NCI-H1105 (cell line): ENCODE measurements around the gene EVA1C.
A peak's percentile ranks its signal among the peaks of the same experiment; 100 is the strongest.
"Not testable (repeated sequence)": the region's sequence is repeated elsewhere in the genome, so short reads cannot be mapped to it uniquely, and the experiment has no call there.

Experiments
- DNase-seq: peaks from one replicate; lab custom pipeline; 2025; lab: John Stamatoyannopoulos, UW

EVA1C gene

GRCh38 chr21:32390537-32391224 lies 21.8 kb upstream of the EVA1C start:
- DNase-seq: not testable (repeated sequence)

GRCh38 chr21:32391755-32392154 lies 20.8 kb upstream of the EVA1C start:
- DNase-seq: no peak

GRCh38 chr21:32392299-32392879 lies 20.1 kb upstream of the EVA1C start:
- DNase-seq: no peak

GRCh38 chr21:32392880-32393676 lies 19.4 kb upstream of the EVA1C start, which contains the start of gene URB1:
Gene URB1 (minus strand): TSS chr21:32393012. CDS start chr21:32392910, 102 bp downstream.
- peak; percentile 83 for DNase-seq

- DNase-seq: no peak
Observed at GRCh38 chr21:32393677-32394001, 18.9 kb upstream of the EVA1C start.

- peak; percentile 56 for DNase-seq
Observed at GRCh38 chr21:32403201-32403777, 9.2 kb upstream of the EVA1C start.

GRCh38 chr21:32406405-32406804 lies 6.1 kb upstream of the EVA1C start:
- DNase-seq: no peak

- no peak for DNase-seq
Observed at GRCh38 chr21:32410291-32410690, 2.2 kb upstream of the EVA1C start.

- DNase-seq: no peak
Observed at GRCh38 chr21:32410916-32411315, 1.6 kb upstream of the EVA1C start.

GRCh38 chr21:32411350-32412161 lies 950 bp upstream of the EVA1C start:
- peak; percentile 59 for DNase-seq

- DNase-seq: no peak
Observed at GRCh38 chr21:32413015-32413504, 554 bp downstream of the EVA1C start.

- DNase-seq: no peak
Observed at GRCh38 chr21:32413697-32414578, 1.4 kb downstream of the EVA1C start.

GRCh38 chr21:32414579-32415358 lies 2.3 kb downstream of the EVA1C start:
- no peak for DNase-seq

GRCh38 chr21:32415451-32416398 lies 3.2 kb downstream of the EVA1C start:
- no peak for DNase-seq

GRCh38 chr21:32418146-32418545 lies 5.6 kb downstream of the EVA1C start:
- DNase-seq: no peak

- no peak for DNase-seq
Observed at GRCh38 chr21:32422064-32422463, 9.6 kb downstream of the EVA1C start.

- no peak for DNase-seq
Observed at GRCh38 chr21:32423320-32424190, 11.0 kb downstream of the EVA1C start.

- DNase-seq: no peak
Observed at GRCh38 chr21:32424191-32424535, 11.7 kb downstream of the EVA1C start.
